Measurements from ENCODE around the gene REEP5.

- TF ChIP-seq CTCF (IDR thresholded peaks at IDR 0.05) (no peak), POLR2AphosphoS5 (IDR thresholded peaks at IDR 0.05; ENCODE audit: low read depth, low read length) (no peak), REST (IDR thresholded peaks at IDR 0.05; ENCODE audit: insufficient read depth in 1 of 2, low read depth in 2 of 2, low read length in 1 of 2) (no peak), SIN3A (IDR thresholded peaks at IDR 0.05; ENCODE audit: borderline replicate concordance, insufficient read depth, low read depth, low read length) (no peak), TCF7L2 (IDR thresholded peaks at IDR 0.05; ENCODE audit: low read depth, low read length) (no peak)
Measured at GRCh38 chr5:112960863-112961504, 39.0 kb upstream of the REEP5 start.
